HL-60 (cell line): ENCODE results near the gene SDR42E2.

Experiments used
- DNase-seq, 2 experiments: peaks; one replicate each; pipeline ENCODE4 v3.0.0-alpha.2; 2010 to 2020; ENCODE audit warnings: low read depth in 1 of 2, low spot score in 1 of 2
- H3K27ac ChIP-seq: fragments of 250-450 bp; sonication (Bioruptor Pico); replicated peaks from 2 replicates; pipeline ENCODE4 v1.5.1; 2020; ENCODE audit warnings: mild to moderate bottlenecking, moderate library complexity
- H3K27me3 ChIP-seq: fragments of 250-450 bp; sonication (Bioruptor Pico); 2 replicates; pipeline ENCODE4 v1.5.1; 2021; ENCODE audit warnings: mild to moderate bottlenecking, moderate library complexity; ENCODE audit not compliant: insufficient read depth, poor library complexity, severe bottlenecking
- H3K4me3 ChIP-seq: replicated peaks from 2 replicates; pipeline ENCODE4 v1.5.1; 2011; ENCODE audit warnings: mild to moderate bottlenecking, control low read depth, low read length; ENCODE audit not compliant: insufficient read depth
- CTCF ChIP-seq: IDR thresholded peaks from one replicate; pipeline ENCODE4 v1.5.1; 2011; ENCODE audit warnings: low read length, control low read depth, inconsistent platforms; ENCODE audit not compliant: insufficient read depth
- GABPA ChIP-seq: IDR thresholded peaks from 2 replicates; pipeline ENCODE4 v1.6.1; 2012; ENCODE audit warnings: low read depth
- POLR2AphosphoS5 ChIP-seq: IDR thresholded peaks from 2 replicates; pipeline ENCODE4 v1.6.1; 2012; ENCODE audit warnings: low read depth
- REST ChIP-seq: IDR thresholded peaks from 2 replicates; pipeline ENCODE4 v1.6.1; 2012; ENCODE audit warnings: low read depth; ENCODE audit not compliant: insufficient replicate concordance
- SPI1 ChIP-seq: IDR thresholded peaks from 2 replicates; pipeline ENCODE4 v1.6.1; 2012; ENCODE audit warnings: low read depth, mild to moderate bottlenecking, borderline replicate concordance

The SDR42E2 gene

GRCh38 chr16:22222998-22223397 lies 60.7 kb downstream of the SDR42E2 start:
- no peak for TF ChIP-seq POLR2AphosphoS5
- no peak for TF ChIP-seq CTCF
- TF ChIP-seq REST = no peak
- no peak for TF ChIP-seq SPI1
- no peak for TF ChIP-seq GABPA
- H3K27me3 ChIP-seq = no peaks in the 10 kb centered on the region

GRCh38 chr16:22225060-22225459 lies 62.8 kb downstream of the SDR42E2 start:
- no peak for DNase-seq
- H3K27ac ChIP-seq = no peak overlapping the region
- no peaks in the 10 kb centered on the region for H3K27me3 ChIP-seq
- TF ChIP-seq REST (no peak), POLR2AphosphoS5 (no peak), GABPA (no peak), CTCF (no peak), SPI1 (no peak)
- H3K4me3 ChIP-seq = no peak overlapping the region

More at GRCh38 chr16:22222998-22223397, 60.7 kb downstream of the SDR42E2 start:
- Histone ChIP-seq H3K4me3 (no peak overlapping the region), H3K27ac (no peak overlapping the region)
- DNase-seq = no peak

- no peaks in the 10 kb centered on the region for H3K27me3 ChIP-seq
- no peak overlapping the region for H3K4me3 ChIP-seq
- no peak overlapping the region for H3K27ac ChIP-seq
- TF ChIP-seq POLR2AphosphoS5 (no peak), GABPA (no peak), SPI1 (no peak), REST (no peak), CTCF (no peak)
- DNase-seq = no peak
Observed at GRCh38 chr16:22229889-22230288, 67.6 kb downstream of the SDR42E2 start.
